PFSK-1 (cell line): Measurements from ENCODE around the gene SRGAP3.

Experiments
- REST ChIP-seq, 2 experiments: IDR thresholded peaks; 2 replicates each; pipeline versions ENCODE4 v1.6.1 to v1.8.0; 2011 to 2012; ENCODE audit warnings: low read depth in 2 of 2, low read length in 2 of 2, control low read depth in 1 of 2, inconsistent platforms in 1 of 2, mild to moderate bottlenecking in 1 of 2, moderate library complexity in 1 of 2; ENCODE audit not compliant: insufficient read depth in 1 of 2
- TAF1 ChIP-seq: IDR thresholded peaks from 2 replicates; pipeline ENCODE4 v1.6.1; 2012; ENCODE audit warnings: low read length, control low read depth, borderline replicate concordance; ENCODE audit not compliant: insufficient read depth

- no peak for TF ChIP-seq TAF1
- TF ChIP-seq REST (IDR thresholded peaks at IDR 0.05; ENCODE audit: insufficient read depth in 1 of 2, low read depth in 2 of 2, low read length in 2 of 2) = no peak
Observed at GRCh38 chr3:9296241-9296640, 46.8 kb upstream of the SRGAP3 start.
